ENCODE data around the gene FAM131B. TPM values are rescaled to one million over a fixed set of nuclear protein-coding genes. Genes with fewer than 3 reads are reported as not detected.

Gene FAM131B
- total and polyA plus RNA-seq, 2 of the 8 experiments (the other 6 are each of a cell fraction or from before 2014, with no cell fraction given) = 23.1 to 38.2 TPM

DNA sequence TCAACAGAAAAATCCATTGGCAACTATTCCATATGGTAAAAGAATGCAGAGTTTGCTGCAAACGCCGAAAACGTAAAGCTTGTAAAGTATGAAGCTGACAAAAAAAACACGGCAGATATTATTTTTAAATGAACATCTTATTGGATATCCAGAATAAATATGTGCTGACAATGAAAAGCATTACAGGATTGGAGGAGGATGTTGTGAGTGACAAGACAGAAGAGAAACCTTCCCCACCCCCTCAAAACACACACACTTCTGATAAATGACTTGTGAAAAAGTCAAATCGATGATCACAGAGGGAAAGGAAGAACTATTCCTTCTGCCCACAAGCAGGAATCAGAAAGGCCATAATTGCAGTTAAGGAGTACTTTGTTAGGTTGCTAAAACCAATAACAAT lies 14.6 kb downstream of the FAM131B start:
- Histone ChIP-seq H3K4me1 (replicated peaks in 1 of 4; ENCODE audit: control insufficient read depth in 3 of 4, insufficient read depth in 4 of 4, low read length in 3 of 4) (peaks cover 0 to 14% (median 5%) of the 10 kb centered on the region in 4 experiments; a peak in 4 of 7 replicates), H2BK15ac (ENCODE audit: low read length) (no peak overlapping the region), H2AK5ac (ENCODE audit: low read depth, low read length) (no peak overlapping the region), H3K23ac (ENCODE audit: insufficient read length) (no peak overlapping the region), H2BK20ac (ENCODE audit: low read length) (no peak overlapping the region), H2BK12ac (ENCODE audit: low read depth, low read length) (no peak overlapping the region), H3K36me3 (ENCODE audit: control insufficient read depth in 2 of 4, insufficient read depth in 4 of 4, low read length in 3 of 4) (no peaks in the 10 kb centered on the region), H3K79me2 (ENCODE audit: control insufficient read depth in 1 of 2, insufficient read depth in 2 of 2, low read length in 2 of 2) (no peaks in the 10 kb centered on the region), H3K9me3 (ENCODE audit: insufficient read depth in 2 of 2, low read depth in 1 of 2, low read length in 1 of 2) (no peaks in the 10 kb centered on the region), H3K4me3 (ENCODE audit: extremely low read depth in 1 of 4, insufficient read depth in 2 of 4, low read depth in 3 of 4, low read length in 4 of 4) (no peak overlapping the region), H3K23me2 (ENCODE audit: low read depth, low read length) (no peaks in the 10 kb centered on the region; the same call in 1 of the 2 replicates), H3K27me3 (replicated peaks in 1 of 4; ENCODE audit: control insufficient read depth in 3 of 4, extremely low read depth in 1 of 4, insufficient read depth in 3 of 4, low read length in 3 of 4) (peaks cover 0 to 3% (median 0%) of the 10 kb centered on the region in 4 experiments; a peak in 2 of 7 replicates), H3K4me2 (ENCODE audit: insufficient read depth in 1 of 2, low read depth in 2 of 2, low read length in 2 of 2) (no peak overlapping the region), H2BK5ac (ENCODE audit: low read depth, low read length) (no peak overlapping the region), H3K4ac (replicated peaks; ENCODE audit: insufficient read length, low read depth, low read length) (no peak overlapping the region), H3K79me1 (ENCODE audit: low read depth, low read length) (no peaks in the 10 kb centered on the region), H4K5ac (ENCODE audit: insufficient read length, low read depth, low read length) (no peak overlapping the region), H2AFZ (ENCODE audit: low read length) (no peak overlapping the region), H4K8ac (ENCODE audit: extremely low read depth, insufficient read depth, low read length) (no peak overlapping the region), H3K27ac (ENCODE audit: low read depth, low read length) (no peak overlapping the region), H3K9ac (replicated peaks in 1 of 4; ENCODE audit: extremely low read depth in 1 of 4, low read depth in 3 of 4, low read length in 3 of 4) (no peak overlapping the region), H2BK120ac (replicated peaks; ENCODE audit: low read depth, low read length) (no peak overlapping the region), H4K20me1 (replicated peaks in 1 of 2; ENCODE audit: control insufficient read depth in 1 of 2, insufficient read depth in 2 of 2, low read length in 2 of 2) (no peaks in the 10 kb centered on the region), H3K56ac (replicated peaks; ENCODE audit: insufficient read length, low read depth, low read length) (no peak overlapping the region), H4K91ac (replicated peaks; ENCODE audit: insufficient read length, low read length) (no peak overlapping the region), H3K14ac (ENCODE audit: insufficient read length) (no peak overlapping the region), H3K18ac (ENCODE audit: extremely low read depth, low read length) (no peak overlapping the region)
- FAIRE-seq = no peak
- WGBS, 2 experiments (ENCODE audit: extremely low coverage in 1 of 2, insufficient coverage in 1 of 2, insufficient read length in 1 of 2, insufficient replicate concordance in 2 of 2, low coverage in 1 of 2, low lambda C conversion rate in 2 of 2, missing lambda C conversion rate in 1 of 2) = 76% methylated on average over 5 of the region's 5 CpGs; no CpG with 5 or more reads in 1 of the 2 experiments
- DNase-seq (ENCODE audit: low read depth in 1 of 2, low spot score in 2 of 2) = no peak
- TF ChIP-seq CREB1 (IDR thresholded peaks at IDR 0.05) (no peak), CHD1 (IDR thresholded peaks at IDR 0.05; ENCODE audit: low read depth, low read length) (no peak)
- ChIA-PET POLR2A (ENCODE audit: partially characterized antibody) (interaction anchor here (1.0 to 4.2 kb wide), 5 partner anchors 13 to 42 kb away, joined by 3 to 28 read pairs (median 4); no protein-coding TSS in a partner anchor), CTCF (ENCODE audit: partially characterized antibody) (interaction anchor here (0.8 to 2.7 kb wide), 12 partner anchors 9 to 70 kb away, joined by 3 to 12 read pairs (median 4); no protein-coding TSS in a partner anchor)
